ENCODE data around the gene CCL27.

GRCh38 chr9:34684816-34685215 lies 22.4 kb upstream of the CCL27 start:
- no peak for TF ChIP-seq POLR2A (IDR thresholded peaks at IDR 0.05)
- no peak for TF ChIP-seq CTCF (IDR thresholded peaks at IDR 0.05)
